SKM-1 treated with dmso at 0.1 percent for 144 hours (cell line): Measurements from ENCODE around the gene SUMO3.
"Not testable (repeated sequence)": the region's sequence is repeated elsewhere in the genome, so short reads cannot be mapped to it uniquely, and the experiment has no call there.

Source experiments
- DNase-seq: peaks from one replicate; lab custom pipeline; 2025; ENCODE audit not compliant: unreplicated experiment; lab: John Stamatoyannopoulos, UW

The SUMO3 gene

GRCh38 chr21:44847261-44848056 lies 29.6 kb upstream of the SUMO3 start:
- DNase-seq, result no peak

- DNase-seq, result peak; percentile 29
Measured at GRCh38 chr21:44846485-44847260, 28.8 kb upstream of the SUMO3 start.

- DNase-seq, result no peak
Measured at GRCh38 chr21:44846224-44846484, 28.3 kb upstream of the SUMO3 start.

- peak; percentile 72 for DNase-seq
Measured at GRCh38 chr21:44845418-44846223, 27.8 kb upstream of the SUMO3 start.

- DNase-seq, result no peak
Measured at GRCh38 chr21:44844256-44844655, 26.4 kb upstream of the SUMO3 start.

- no peak for DNase-seq
Measured at GRCh38 chr21:44842721-44843445, 25.0 kb upstream of the SUMO3 start.

- no peak for DNase-seq
Measured at GRCh38 chr21:44842087-44842486, 24.2 kb upstream of the SUMO3 start.

- DNase-seq, result no peak
Measured at GRCh38 chr21:44840771-44841170, 22.9 kb upstream of the SUMO3 start.

- DNase-seq, result no peak
Measured at GRCh38 chr21:44838951-44839350, 21.1 kb upstream of the SUMO3 start.

- DNase-seq, result no peak
Measured at GRCh38 chr21:44838039-44838895, 20.4 kb upstream of the SUMO3 start.

- DNase-seq, result no peak
Measured at GRCh38 chr21:44837537-44837936, 19.7 kb upstream of the SUMO3 start.

GRCh38 chr21:44836666-44837471 lies 19.0 kb upstream of the SUMO3 start:
- peak; percentile 53 for DNase-seq

- no peak for DNase-seq
Measured at GRCh38 chr21:44836349-44836665, 18.4 kb upstream of the SUMO3 start.

GRCh38 chr21:44835647-44835973 lies 17.7 kb upstream of the SUMO3 start:
- DNase-seq, result no peak

GRCh38 chr21:44834951-44835646 lies 17.2 kb upstream of the SUMO3 start:
- no peak for DNase-seq

- DNase-seq, result no peak
Measured at GRCh38 chr21:44834231-44834950, 16.5 kb upstream of the SUMO3 start.

GRCh38 chr21:44833663-44834062 lies 15.8 kb upstream of the SUMO3 start:
- no peak for DNase-seq

- not testable (repeated sequence) for DNase-seq
Measured at GRCh38 chr21:44832516-44833255, 14.8 kb upstream of the SUMO3 start.
